ENCODE measurements around the gene KCNQ1OT1.

Gene KCNQ1OT1

GRCh38 chr11:2744166-2744565 lies 44.4 kb upstream of the KCNQ1OT1 start:
- no peak overlapping the region for H3K4me3 ChIP-seq (ENCODE audit: low read length, poor library complexity, severe bottlenecking)
- no peak overlapping the region for H2AFZ ChIP-seq (ENCODE audit: low read length)
- no peaks in the 10 kb centered on the region for H3K9me3 ChIP-seq (ENCODE audit: insufficient read depth, low read depth, low read length)
- H3K36me3 ChIP-seq (ENCODE audit: insufficient read depth, low read length), result no peaks in the 10 kb centered on the region
- no peaks in the 10 kb centered on the region for H3F3A ChIP-seq (ENCODE audit: low read depth)
- no peaks in the 10 kb centered on the region for H3K79me2 ChIP-seq (ENCODE audit: insufficient read depth, low read length)
- no peak overlapping the region for H3K4me2 ChIP-seq (ENCODE audit: low read depth, low read length, poor library complexity, severe bottlenecking)
- H3K9ac ChIP-seq (ENCODE audit: low read depth, low read length, poor library complexity, severe bottlenecking), result no peak overlapping the region
- TF ChIP-seq, protein P1, sequence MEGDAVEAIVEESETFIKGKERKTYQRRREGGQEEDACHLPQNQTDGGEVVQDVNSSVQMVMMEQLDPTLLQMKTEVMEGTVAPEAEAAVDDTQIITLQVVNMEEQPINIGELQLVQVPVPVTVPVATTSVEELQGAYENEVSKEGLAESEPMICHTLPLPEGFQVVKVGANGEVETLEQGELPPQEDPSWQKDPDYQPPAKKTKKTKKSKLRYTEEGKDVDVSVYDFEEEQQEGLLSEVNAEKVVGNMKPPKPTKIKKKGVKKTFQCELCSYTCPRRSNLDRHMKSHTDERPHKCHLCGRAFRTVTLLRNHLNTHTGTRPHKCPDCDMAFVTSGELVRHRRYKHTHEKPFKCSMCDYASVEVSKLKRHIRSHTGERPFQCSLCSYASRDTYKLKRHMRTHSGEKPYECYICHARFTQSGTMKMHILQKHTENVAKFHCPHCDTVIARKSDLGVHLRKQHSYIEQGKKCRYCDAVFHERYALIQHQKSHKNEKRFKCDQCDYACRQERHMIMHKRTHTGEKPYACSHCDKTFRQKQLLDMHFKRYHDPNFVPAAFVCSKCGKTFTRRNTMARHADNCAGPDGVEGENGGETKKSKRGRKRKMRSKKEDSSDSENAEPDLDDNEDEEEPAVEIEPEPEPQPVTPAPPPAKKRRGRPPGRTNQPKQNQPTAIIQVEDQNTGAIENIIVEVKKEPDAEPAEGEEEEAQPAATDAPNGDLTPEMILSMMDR (conservative IDR thresholded peaks at IDR 0.05; ENCODE audit: low read length), result no peak
- TF ChIP-seq EZH2phosphoT487 (IDR thresholded peaks at IDR 0.05; ENCODE audit: borderline replicate concordance), result no peak
- no peaks in the 10 kb centered on the region for H4K20me1 ChIP-seq (ENCODE audit: insufficient read depth, low read length, poor library complexity, severe bottlenecking)
- no peaks in the 10 kb centered on the region for H3K9me2 ChIP-seq (replicated peaks; ENCODE audit: low read depth, low read length)
- H3K27me3 ChIP-seq (ENCODE audit: insufficient read depth, low read length, poor library complexity, severe bottlenecking), result no peaks in the 10 kb centered on the region
- peaks cover 26% of the 10 kb centered on the region for H3K4me1 ChIP-seq (ENCODE audit: insufficient read depth, low read length, poor library complexity, severe bottlenecking)

- H3K4me2 ChIP-seq (ENCODE audit: low read depth, low read length, poor library complexity, severe bottlenecking), result no peak overlapping the region
- H2AFZ ChIP-seq (ENCODE audit: low read length), result no peak overlapping the region
- no peak for TF ChIP-seq EZH2phosphoT487 (IDR thresholded peaks at IDR 0.05; ENCODE audit: borderline replicate concordance)
- TF ChIP-seq, protein P1 (conservative IDR thresholded peaks at IDR 0.05; ENCODE audit: low read length), result no peak
- no peaks in the 10 kb centered on the region for H3F3A ChIP-seq (ENCODE audit: low read depth)
- H3K27me3 ChIP-seq (ENCODE audit: insufficient read depth, low read length, poor library complexity, severe bottlenecking), result no peaks in the 10 kb centered on the region
- no peaks in the 10 kb centered on the region for H4K20me1 ChIP-seq (ENCODE audit: insufficient read depth, low read length, poor library complexity, severe bottlenecking)
- no peak overlapping the region for H3K9ac ChIP-seq (ENCODE audit: low read depth, low read length, poor library complexity, severe bottlenecking)
- no peaks in the 10 kb centered on the region for H3K79me2 ChIP-seq (ENCODE audit: insufficient read depth, low read length)
- no peaks in the 10 kb centered on the region for H3K9me3 ChIP-seq (ENCODE audit: insufficient read depth, low read depth, low read length)
- no peaks in the 10 kb centered on the region for H3K9me2 ChIP-seq (replicated peaks; ENCODE audit: low read depth, low read length)
- H3K36me3 ChIP-seq (ENCODE audit: insufficient read depth, low read length), result no peaks in the 10 kb centered on the region
- no peak overlapping the region for H3K4me3 ChIP-seq (ENCODE audit: low read length, poor library complexity, severe bottlenecking)
- H3K4me1 ChIP-seq (ENCODE audit: insufficient read depth, low read length, poor library complexity, severe bottlenecking), result peaks cover 30% of the 10 kb centered on the region
Observed at GRCh38 chr11:2743427-2744110, 43.8 kb upstream of the KCNQ1OT1 start.

DNA sequence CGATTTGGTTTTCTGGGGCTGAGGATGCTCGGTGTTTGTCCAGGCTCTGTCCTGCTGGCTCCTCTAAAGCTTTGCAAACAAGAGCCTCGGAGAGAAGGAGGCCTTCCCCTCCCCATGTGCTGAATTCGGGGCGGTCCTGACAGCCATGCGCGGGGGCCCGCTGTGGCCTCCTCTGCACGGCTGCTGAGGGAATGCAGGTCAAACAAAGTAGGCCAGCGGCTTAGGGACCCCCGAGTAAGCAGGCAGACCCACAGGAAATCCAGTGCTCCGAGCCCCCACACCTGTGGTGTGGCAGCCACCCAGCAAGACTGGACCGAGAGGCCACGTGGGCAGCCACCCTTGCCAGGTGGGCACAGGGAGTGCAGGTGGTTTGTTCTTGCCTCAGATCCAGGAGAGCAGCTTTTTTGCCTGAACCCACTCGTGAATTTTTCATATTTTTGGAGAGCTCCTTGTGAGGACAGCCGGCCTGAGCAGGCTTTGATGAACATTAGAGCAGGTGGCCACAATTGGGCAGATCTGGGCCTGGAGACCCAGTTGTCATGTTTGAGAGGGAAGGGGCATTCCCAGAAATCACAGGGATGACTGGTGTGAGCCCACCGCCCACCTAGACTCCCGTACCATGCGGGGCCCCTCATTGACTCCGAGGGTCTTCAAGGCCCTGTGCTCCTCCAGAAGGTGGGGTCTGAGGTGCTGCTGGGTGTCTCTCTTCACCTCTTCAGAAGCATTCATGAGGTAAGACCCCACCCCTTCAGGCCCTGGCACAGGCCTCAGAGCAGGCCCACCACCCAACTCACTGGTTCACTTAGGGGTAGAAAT lies 43.0 kb upstream of the KCNQ1OT1 start:
- H3K4me1 ChIP-seq (ENCODE audit: insufficient read depth, low read length, poor library complexity, severe bottlenecking), result peaks cover 38% of the 10 kb centered on the region
- no peak overlapping the region for H3K4me2 ChIP-seq (ENCODE audit: low read depth, low read length, poor library complexity, severe bottlenecking)
- H3K36me3 ChIP-seq (ENCODE audit: insufficient read depth, low read length), result no peaks in the 10 kb centered on the region
- no peaks in the 10 kb centered on the region for H3K79me2 ChIP-seq (ENCODE audit: insufficient read depth, low read length)
- no peak for TF ChIP-seq EZH2phosphoT487 (IDR thresholded peaks at IDR 0.05; ENCODE audit: borderline replicate concordance)
- TF ChIP-seq, protein P1 (conservative IDR thresholded peaks at IDR 0.05; ENCODE audit: low read length), result no peak
- no peaks in the 10 kb centered on the region for H3K27me3 ChIP-seq (ENCODE audit: insufficient read depth, low read length, poor library complexity, severe bottlenecking)
- H3F3A ChIP-seq (ENCODE audit: low read depth), result no peaks in the 10 kb centered on the region
- H2AFZ ChIP-seq (ENCODE audit: low read length), result no peak overlapping the region
- no peak overlapping the region for H3K9ac ChIP-seq (ENCODE audit: low read depth, low read length, poor library complexity, severe bottlenecking)
- no peaks in the 10 kb centered on the region for H3K9me3 ChIP-seq (ENCODE audit: insufficient read depth, low read depth, low read length)
- H3K4me3 ChIP-seq (ENCODE audit: low read length, poor library complexity, severe bottlenecking), result no peak overlapping the region
- H4K20me1 ChIP-seq (ENCODE audit: insufficient read depth, low read length, poor library complexity, severe bottlenecking), result no peaks in the 10 kb centered on the region
- no peaks in the 10 kb centered on the region for H3K9me2 ChIP-seq (replicated peaks; ENCODE audit: low read depth, low read length)

Measured in Loucy (cell line).